Neutrophil (primary cell): ENCODE measurements around the gene EXD2.

Source experiments
- H3K27ac ChIP-seq: fragments of 200-600 bp; sonication (generic); 2 replicates; pipeline ENCODE4 v1.5.1; 2016; ENCODE audit warnings: mild to moderate bottlenecking, moderate library complexity
- H3K27me3 ChIP-seq: fragments of 200-600 bp; sonication (generic); 2 replicates; pipeline ENCODE4 v1.6.0; 2016; ENCODE audit warnings: mild to moderate bottlenecking
- H3K36me3 ChIP-seq: fragments of 200-600 bp; sonication (generic); 2 replicates; pipeline ENCODE4 v1.5.1; 2017
- H3K4me1 ChIP-seq, 2 experiments: fragments of 200-600 bp in 1 of 2; sonication (generic) in 1 of 2; 1 replicate in 1 of 2; 2 replicates in 1 of 2; pipeline versions ENCODE4 v1.5.1 to v1.6.1; 2013 to 2016; ENCODE audit warnings: low read depth in 1 of 2, low read length in 1 of 2, mild to moderate bottlenecking in 1 of 2, moderate library complexity in 1 of 2; ENCODE audit not compliant: control insufficient read depth in 1 of 2, insufficient read depth in 1 of 2
- H3K4me3 ChIP-seq, 2 experiments: fragments of 200-600 bp in 1 of 2; sonication (generic) in 1 of 2; 1 replicate in 1 of 2; 2 replicates in 1 of 2; pipeline ENCODE4 v1.5.1; 2013 to 2016; ENCODE audit warnings: low read depth in 1 of 2, low read length in 1 of 2, mild to moderate bottlenecking in 1 of 2, moderate library complexity in 1 of 2
- H3K9me3 ChIP-seq: fragments of 200-600 bp; sonication (generic); 2 replicates; pipeline ENCODE4 v1.5.1; 2016
- CTCF ChIP-seq: fragments of 200-600 bp; sonication (generic); IDR thresholded peaks from 2 replicates; pipeline ENCODE4 v1.5.1; 2016; ENCODE audit warnings: antibody characterized with exemption

EXD2 gene

GRCh38 chr14:69281450-69282169, 90.3 kb downstream of the EXD2 start:
- H3K9me3 ChIP-seq, result no peaks in the 10 kb centered on the region
- H3K4me1 ChIP-seq, result no peaks in the 10 kb centered on the region
- no peaks in the 10 kb centered on the region for H3K36me3 ChIP-seq
- no peak for TF ChIP-seq CTCF
- no peak overlapping the region for H3K4me3 ChIP-seq
- H3K27me3 ChIP-seq, result peaks cover 18% of the 10 kb centered on the region
- H3K27ac ChIP-seq, result no peak overlapping the region

- no peaks in the 10 kb centered on the region for H3K36me3 ChIP-seq
- H3K4me1 ChIP-seq, result no peaks in the 10 kb centered on the region
- H3K4me3 ChIP-seq, result no peak overlapping the region
- H3K27ac ChIP-seq, result no peak overlapping the region
- no peak for TF ChIP-seq CTCF
- H3K27me3 ChIP-seq, result peaks cover 18% of the 10 kb centered on the region
- H3K9me3 ChIP-seq, result no peaks in the 10 kb centered on the region
Measured at GRCh38 chr14:69282448-69282847, 91.2 kb downstream of the EXD2 start.

GRCh38 chr14:69284170-69284569, 92.9 kb downstream of the EXD2 start:
- Histone ChIP-seq H3K36me3 (no peaks in the 10 kb centered on the region), H3K9me3 (no peaks in the 10 kb centered on the region), H3K27me3 (peaks cover 14% of the 10 kb centered on the region), H3K27ac (no peak overlapping the region), H3K4me3 (no peak overlapping the region), H3K4me1 (no peaks in the 10 kb centered on the region)
- TF ChIP-seq CTCF, result no peak

- Histone ChIP-seq H3K27me3 (peaks cover 3% of the 10 kb centered on the region), H3K27ac (no peak overlapping the region), H3K4me1 (no peaks in the 10 kb centered on the region), H3K4me3 (no peak overlapping the region), H3K36me3 (no peaks in the 10 kb centered on the region), H3K9me3 (no peaks in the 10 kb centered on the region)
- no peak for TF ChIP-seq CTCF
Measured at GRCh38 chr14:69285661-69286255, 94.5 kb downstream of the EXD2 start.

GRCh38 chr14:69287098-69288010, 96.1 kb downstream of the EXD2 start:
- no peak for TF ChIP-seq CTCF
- Histone ChIP-seq H3K27me3 (peaks cover 10% of the 10 kb centered on the region), H3K4me3 (no peak overlapping the region), H3K4me1 (no peaks in the 10 kb centered on the region), H3K36me3 (no peaks in the 10 kb centered on the region), H3K9me3 (no peaks in the 10 kb centered on the region), H3K27ac (no peak overlapping the region)
